Transverse colon (tissue), 4 donors: ENCODE data around the gene MAPK1.

Source experiments
- POLR2AphosphoS5 ChIP-seq, 3 donors: sonication (generic); formaldehyde crosslinking; IDR thresholded peaks; one replicate each; pipeline ENCODE4 v1.6.1; 2016; ENCODE audit warnings: antibody characterized with exemption in 3 of 3
- TF ChIP-seq, protein P1 (sequence below), 5 experiments: fragments of 200-600 bp in 3 of 5; fragments of 450-650 bp in 2 of 5; sonication (generic) in 3 of 5; IDR thresholded peaks; 1 replicate in 2 of 5; 2 replicates in 3 of 5; pipeline ENCODE4 v1.5.1; 2016 to 2017; ENCODE audit warnings: antibody characterized with exemption in 5 of 5, inconsistent platforms in 3 of 5, mild to moderate bottlenecking in 2 of 5, moderate library complexity in 1 of 5

- TF ChIP-seq, protein P1, sequence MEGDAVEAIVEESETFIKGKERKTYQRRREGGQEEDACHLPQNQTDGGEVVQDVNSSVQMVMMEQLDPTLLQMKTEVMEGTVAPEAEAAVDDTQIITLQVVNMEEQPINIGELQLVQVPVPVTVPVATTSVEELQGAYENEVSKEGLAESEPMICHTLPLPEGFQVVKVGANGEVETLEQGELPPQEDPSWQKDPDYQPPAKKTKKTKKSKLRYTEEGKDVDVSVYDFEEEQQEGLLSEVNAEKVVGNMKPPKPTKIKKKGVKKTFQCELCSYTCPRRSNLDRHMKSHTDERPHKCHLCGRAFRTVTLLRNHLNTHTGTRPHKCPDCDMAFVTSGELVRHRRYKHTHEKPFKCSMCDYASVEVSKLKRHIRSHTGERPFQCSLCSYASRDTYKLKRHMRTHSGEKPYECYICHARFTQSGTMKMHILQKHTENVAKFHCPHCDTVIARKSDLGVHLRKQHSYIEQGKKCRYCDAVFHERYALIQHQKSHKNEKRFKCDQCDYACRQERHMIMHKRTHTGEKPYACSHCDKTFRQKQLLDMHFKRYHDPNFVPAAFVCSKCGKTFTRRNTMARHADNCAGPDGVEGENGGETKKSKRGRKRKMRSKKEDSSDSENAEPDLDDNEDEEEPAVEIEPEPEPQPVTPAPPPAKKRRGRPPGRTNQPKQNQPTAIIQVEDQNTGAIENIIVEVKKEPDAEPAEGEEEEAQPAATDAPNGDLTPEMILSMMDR (IDR thresholded peaks at IDR 0.05): no peak
- no peak for TF ChIP-seq POLR2AphosphoS5 (IDR thresholded peaks at IDR 0.05)
These were observed 31.0 kb upstream of the MAPK1 start for GRCh38 chr22:21898354-21898896.
